Osteoblast (primary cell): Measurements from ENCODE around the gene SPN. TPM values are rescaled to one million over a fixed set of nuclear protein-coding genes. Genes with fewer than 3 reads are reported as not detected.
"Not testable (repeated sequence)": the region's sequence is repeated elsewhere in the genome, so short reads cannot be mapped to it uniquely, and the experiment has no call there.

Experiments used
- DNase-seq: peaks from one replicate; pipeline ENCODE4 v3.0.0; 2011; ENCODE audit warnings: low spot score, mixed read lengths; ENCODE audit not compliant: insufficient read length; ENCODE audit errors: missing footprints
- H2AFZ ChIP-seq: 2 replicates; pipeline ENCODE4 v1.6.0; 2011; ENCODE audit warnings: mild to moderate bottlenecking, low read length
- H3K27ac ChIP-seq: 2 replicates; pipeline ENCODE4 v1.5.1; 2011; ENCODE audit warnings: mild to moderate bottlenecking, low read depth, low read length, moderate library complexity
- H3K27me3 ChIP-seq: 2 replicates; pipeline ENCODE4 v1.6.0; 2012; ENCODE audit warnings: mild to moderate bottlenecking, control low read depth, inconsistent platforms, low read length, moderate library complexity; ENCODE audit not compliant: insufficient read depth
- H3K36me3 ChIP-seq: 2 replicates; pipeline ENCODE4 v1.5.1; 2011; ENCODE audit warnings: mild to moderate bottlenecking, low read length, control low read depth, moderate library complexity; ENCODE audit not compliant: insufficient read depth
- H3K4me1 ChIP-seq: 2 replicates; pipeline ENCODE4 v1.5.1; 2011; ENCODE audit warnings: mild to moderate bottlenecking, low read length, control low read depth, moderate library complexity; ENCODE audit not compliant: insufficient read depth
- H3K4me2 ChIP-seq: 2 replicates; pipeline ENCODE4 v1.6.0; 2011; ENCODE audit warnings: mild to moderate bottlenecking, low read length; ENCODE audit not compliant: insufficient read depth
- H3K4me3 ChIP-seq: fragments of 200-600 bp; sonication (generic); 3 replicates; pipeline ENCODE4 v1.5.1; 2012; ENCODE audit warnings: mild to moderate bottlenecking, low read length, inconsistent platforms; ENCODE audit not compliant: insufficient read depth
- H3K79me2 ChIP-seq: 2 replicates; pipeline ENCODE4 v1.6.0; 2012; ENCODE audit warnings: mild to moderate bottlenecking, low read length, control low read depth, inconsistent platforms; ENCODE audit not compliant: insufficient read depth
- H3K9me3 ChIP-seq: 2 replicates; pipeline ENCODE4 v1.5.1; 2011; ENCODE audit warnings: low read depth, low read length, control low read depth
- H4K20me1 ChIP-seq: 2 replicates; pipeline ENCODE4 v1.6.0; 2012; ENCODE audit warnings: mild to moderate bottlenecking, low read length, control low read depth; ENCODE audit not compliant: insufficient read depth
- total RNA-seq: library from RNA; depleted of rRNA; stranded (reverse); fragments of >200 nt; gene quantifications from 2 replicates; pipeline ENCODE4 v1.2.3, GENCODE V29; 2012
- TF ChIP-seq, protein P1 (sequence below): IDR thresholded peaks from 2 replicates; pipeline ENCODE4 v1.5.1; 2011; ENCODE audit warnings: mild to moderate bottlenecking, low read depth, low read length, moderate library complexity; ENCODE audit errors: extremely low read depth

The SPN gene
- total RNA-seq, 1 donor, result under 0.01 TPM

DNA sequence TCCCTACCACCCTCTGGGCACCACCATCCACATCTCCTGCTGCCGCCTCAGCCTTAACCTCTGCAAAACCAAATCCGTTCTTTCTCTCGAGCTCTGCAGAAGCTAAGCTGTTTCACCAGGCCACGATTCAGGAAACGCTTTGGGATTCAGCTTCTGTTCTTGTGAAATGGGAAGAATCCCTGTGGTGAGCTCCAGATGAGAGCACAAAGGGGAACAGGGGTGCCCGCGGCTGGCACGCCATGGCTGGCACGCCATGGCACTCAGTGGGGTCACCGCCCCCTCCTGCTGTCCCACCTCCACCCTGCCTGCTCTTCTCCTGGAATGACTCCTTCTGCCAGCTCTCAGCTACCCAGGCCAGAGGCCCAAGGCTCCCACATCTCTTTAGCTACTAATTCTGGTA lies 21.6 kb downstream of the SPN start:
- no peaks in the 10 kb centered on the region for H3K79me2 ChIP-seq
- no peak overlapping the region for H3K4me2 ChIP-seq
- H3K4me3 ChIP-seq, result no peak overlapping the region
- TF ChIP-seq, protein P1, sequence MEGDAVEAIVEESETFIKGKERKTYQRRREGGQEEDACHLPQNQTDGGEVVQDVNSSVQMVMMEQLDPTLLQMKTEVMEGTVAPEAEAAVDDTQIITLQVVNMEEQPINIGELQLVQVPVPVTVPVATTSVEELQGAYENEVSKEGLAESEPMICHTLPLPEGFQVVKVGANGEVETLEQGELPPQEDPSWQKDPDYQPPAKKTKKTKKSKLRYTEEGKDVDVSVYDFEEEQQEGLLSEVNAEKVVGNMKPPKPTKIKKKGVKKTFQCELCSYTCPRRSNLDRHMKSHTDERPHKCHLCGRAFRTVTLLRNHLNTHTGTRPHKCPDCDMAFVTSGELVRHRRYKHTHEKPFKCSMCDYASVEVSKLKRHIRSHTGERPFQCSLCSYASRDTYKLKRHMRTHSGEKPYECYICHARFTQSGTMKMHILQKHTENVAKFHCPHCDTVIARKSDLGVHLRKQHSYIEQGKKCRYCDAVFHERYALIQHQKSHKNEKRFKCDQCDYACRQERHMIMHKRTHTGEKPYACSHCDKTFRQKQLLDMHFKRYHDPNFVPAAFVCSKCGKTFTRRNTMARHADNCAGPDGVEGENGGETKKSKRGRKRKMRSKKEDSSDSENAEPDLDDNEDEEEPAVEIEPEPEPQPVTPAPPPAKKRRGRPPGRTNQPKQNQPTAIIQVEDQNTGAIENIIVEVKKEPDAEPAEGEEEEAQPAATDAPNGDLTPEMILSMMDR, result no peak
- no peaks in the 10 kb centered on the region for H3K9me3 ChIP-seq
- H2AFZ ChIP-seq, result no peak overlapping the region
- H3K4me1 ChIP-seq, result peaks cover under 1% of the 10 kb centered on the region
- H3K27ac ChIP-seq, result no peak overlapping the region
- H3K36me3 ChIP-seq, result no peaks in the 10 kb centered on the region
- H4K20me1 ChIP-seq, result peaks cover 3% of the 10 kb centered on the region
- no peaks in the 10 kb centered on the region for H3K27me3 ChIP-seq
- peak; percentile 18 for DNase-seq

DNA sequence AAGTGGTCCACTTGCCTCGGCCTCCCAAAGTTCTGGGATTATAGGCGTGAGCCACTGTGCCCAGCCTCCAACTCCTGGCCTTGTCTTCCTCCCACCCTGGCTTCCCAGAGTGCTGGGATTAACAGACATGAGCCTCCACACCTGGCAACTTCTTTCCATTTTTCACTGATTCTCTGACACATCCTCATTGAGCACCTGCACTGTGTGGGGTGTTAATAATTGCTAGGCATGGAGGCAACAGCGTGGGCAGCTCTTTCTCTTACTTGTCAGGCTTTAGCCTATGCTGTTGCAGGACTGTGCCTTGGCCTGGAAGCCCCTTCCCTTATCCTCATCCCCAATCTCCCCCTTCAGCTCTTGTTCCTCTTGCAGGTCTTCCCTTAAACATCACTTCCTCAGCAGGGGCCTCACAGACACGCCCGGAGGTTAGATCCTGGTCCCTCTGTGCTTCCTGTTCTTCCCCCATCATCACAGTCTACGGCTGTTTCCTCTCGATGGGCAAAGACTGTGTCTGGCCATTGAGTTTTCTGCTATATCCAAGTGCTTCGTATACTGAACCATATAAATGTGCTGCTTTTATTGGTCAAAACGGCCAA lies 23.8 kb downstream of the SPN start:
- no peak for DNase-seq
- Histone ChIP-seq H4K20me1 (no peaks in the 10 kb centered on the region), H3K27ac (no peak overlapping the region), H3K4me2 (no peak overlapping the region), H3K4me1 (no peaks in the 10 kb centered on the region), H2AFZ (no peak overlapping the region), H3K9me3 (no peaks in the 10 kb centered on the region), H3K27me3 (no peaks in the 10 kb centered on the region), H3K79me2 (no peaks in the 10 kb centered on the region), H3K36me3 (no peaks in the 10 kb centered on the region), H3K4me3 (no peak overlapping the region)
- TF ChIP-seq, protein P1, result no peak

DNA sequence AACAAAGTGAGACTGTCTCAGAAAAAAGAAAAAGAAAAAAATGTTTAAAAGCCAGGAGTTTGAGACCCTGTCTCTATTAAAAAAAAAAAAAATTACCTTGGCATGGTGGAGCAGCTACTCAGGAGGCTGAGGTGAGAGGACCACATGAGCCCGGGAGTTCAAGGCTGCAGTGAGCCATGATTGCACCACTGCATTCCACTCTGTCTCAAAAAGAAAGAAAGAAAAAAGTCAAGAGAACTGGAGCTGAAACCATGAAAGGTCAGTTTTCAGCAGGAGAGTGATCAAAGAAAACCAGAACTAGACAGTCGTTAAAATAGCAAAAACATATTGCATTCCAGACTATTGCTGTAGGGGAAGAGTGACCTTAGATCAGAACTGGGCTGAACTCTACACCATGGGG lies 24.7 kb downstream of the SPN start:
- no peaks in the 10 kb centered on the region for H3K36me3 ChIP-seq
- no peaks in the 10 kb centered on the region for H3K9me3 ChIP-seq
- no peak overlapping the region for H3K27ac ChIP-seq
- H4K20me1 ChIP-seq, result no peaks in the 10 kb centered on the region
- DNase-seq, result no peak
- H3K79me2 ChIP-seq, result no peaks in the 10 kb centered on the region
- H3K4me3 ChIP-seq, result no peak overlapping the region
- no peaks in the 10 kb centered on the region for H3K27me3 ChIP-seq
- H3K4me2 ChIP-seq, result no peak overlapping the region
- H3K4me1 ChIP-seq, result no peaks in the 10 kb centered on the region
- no peak overlapping the region for H2AFZ ChIP-seq
- TF ChIP-seq, protein P1, result no peak

DNA sequence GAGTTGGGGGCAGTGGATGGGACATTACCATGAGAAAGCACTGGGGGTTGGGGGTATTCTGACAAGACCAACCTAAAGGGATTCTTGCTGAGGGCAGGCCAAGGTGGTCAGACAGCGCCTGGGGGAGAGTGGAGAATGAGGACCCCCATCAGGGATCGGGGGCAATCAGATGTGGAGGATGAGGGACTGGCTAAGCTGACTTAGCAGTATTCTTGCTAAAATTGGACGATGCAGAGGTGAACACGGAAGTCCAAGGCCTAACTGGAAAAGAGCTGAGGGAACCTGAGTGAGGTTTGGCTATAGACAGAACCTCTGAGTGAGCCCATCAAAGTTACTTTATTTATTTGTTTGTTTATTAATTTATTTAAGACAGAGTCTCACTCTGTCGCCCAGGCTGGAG lies 25.1 kb downstream of the SPN start:
- no peak overlapping the region for H3K4me3 ChIP-seq
- TF ChIP-seq, protein P1, result no peak
- no peaks in the 10 kb centered on the region for H3K9me3 ChIP-seq
- H3K27ac ChIP-seq, result no peak overlapping the region
- no peaks in the 10 kb centered on the region for H3K36me3 ChIP-seq
- no peak overlapping the region for H2AFZ ChIP-seq
- H3K4me1 ChIP-seq, result no peaks in the 10 kb centered on the region
- H3K79me2 ChIP-seq, result no peaks in the 10 kb centered on the region
- H4K20me1 ChIP-seq, result no peaks in the 10 kb centered on the region
- no peaks in the 10 kb centered on the region for H3K27me3 ChIP-seq
- H3K4me2 ChIP-seq, result no peak overlapping the region
- no peak for DNase-seq

DNA sequence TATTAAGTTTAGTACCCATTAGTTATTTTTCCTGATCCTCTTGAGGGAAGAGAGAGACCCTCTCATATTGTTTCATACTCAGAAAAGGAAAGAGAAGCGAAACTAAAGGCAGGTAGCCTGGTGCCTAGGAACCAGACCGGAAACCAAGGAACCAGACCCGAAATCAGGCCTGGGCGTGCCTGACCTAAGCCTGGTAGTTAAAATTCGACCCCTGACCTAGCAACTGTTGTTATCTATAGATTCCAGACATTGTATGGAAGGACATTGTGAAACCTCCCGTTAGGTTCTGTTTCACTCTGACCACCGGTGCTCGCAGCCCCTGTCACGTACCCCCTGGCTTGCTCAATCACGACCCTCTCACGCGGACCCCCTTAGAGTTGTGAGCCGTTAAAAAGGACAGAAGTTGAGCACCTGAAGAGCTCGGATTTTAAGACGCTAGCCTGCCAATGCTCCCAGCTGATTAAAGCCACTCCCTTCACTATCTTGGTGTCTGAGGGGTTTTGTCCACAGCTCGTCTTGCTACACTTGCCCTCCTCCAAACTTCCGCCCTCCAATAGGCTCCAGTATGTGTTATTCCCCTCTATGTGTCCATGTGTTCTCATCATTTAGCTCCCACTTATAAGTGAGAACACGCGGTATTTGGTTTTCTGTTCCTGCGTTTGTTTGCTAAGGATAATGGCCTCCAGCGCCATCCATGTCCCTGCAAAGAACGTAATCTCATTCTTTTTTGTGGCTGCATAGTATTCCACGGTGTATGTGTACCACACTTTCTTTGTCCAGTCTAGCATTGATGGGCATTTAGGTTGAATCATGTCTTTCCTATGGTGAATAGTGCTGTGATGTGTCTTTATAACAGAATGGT lies 26.7 kb downstream of the SPN start:
- DNase-seq, H3K27ac ChIP-seq, H3K4me3 ChIP-seq, H3K4me1 ChIP-seq, H4K20me1 ChIP-seq, H2AFZ ChIP-seq, H3K36me3 ChIP-seq, H3K27me3 ChIP-seq, H3K79me2 ChIP-seq, H3K4me2 ChIP-seq, H3K9me3 ChIP-seq: not testable (repeated sequence)

DNA sequence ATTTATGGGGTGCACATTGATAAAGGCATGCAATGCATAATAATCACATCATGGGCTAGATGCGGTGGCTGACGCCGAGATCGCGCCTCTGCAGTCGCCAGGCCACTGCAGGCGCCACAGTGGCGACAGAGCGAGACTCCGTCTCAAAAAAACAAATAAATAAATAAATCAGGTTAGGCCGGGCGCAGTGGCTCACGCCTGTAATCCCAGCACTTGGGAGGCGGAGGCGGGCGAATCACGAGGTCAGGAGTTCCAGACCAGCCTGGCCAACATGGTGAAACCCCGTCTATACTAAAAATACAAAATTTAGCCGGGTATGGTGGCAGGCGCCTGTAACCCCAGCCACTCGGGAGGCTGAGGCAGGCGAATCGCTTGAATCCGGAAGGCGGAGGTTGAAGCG lies 29.6 kb downstream of the SPN start:
- DNase-seq, H4K20me1 ChIP-seq, H3K27ac ChIP-seq, H3K4me3 ChIP-seq, H3K9me3 ChIP-seq, H2AFZ ChIP-seq, H3K27me3 ChIP-seq, H3K79me2 ChIP-seq, H3K4me1 ChIP-seq, H3K36me3 ChIP-seq, H3K4me2 ChIP-seq: not testable (repeated sequence)
